Neuronal stem cell (in vitro differentiated cells): Measurements from ENCODE around the gene AVEN.

ENCODE experiments used
- DNase-seq: peaks from one replicate; pipeline ENCODE4 v3.0.0-alpha.2; 2013; ENCODE audit warnings: low spot score
- H2AFZ ChIP-seq: one replicate; pipeline ENCODE4 v1.6.1; 2013; ENCODE audit warnings: mild to moderate bottlenecking, low read length, inconsistent platforms
- H2AK5ac ChIP-seq: 2 replicates; pipeline ENCODE4 v1.6.1; 2013; ENCODE audit warnings: low read depth, mild to moderate bottlenecking, inconsistent platforms, low read length, moderate library complexity, mixed read lengths
- H2BK120ac ChIP-seq: 2 replicates; pipeline ENCODE4 v1.6.1; 2013; ENCODE audit warnings: low read depth, mild to moderate bottlenecking, inconsistent platforms, low read length, moderate library complexity, mixed read lengths
- H2BK12ac ChIP-seq: one replicate; pipeline ENCODE4 v1.6.1; 2013; ENCODE audit warnings: low read length, inconsistent platforms
- H2BK15ac ChIP-seq: 2 replicates; pipeline ENCODE4 v1.6.1; 2013; ENCODE audit warnings: mild to moderate bottlenecking, low read length, inconsistent platforms, mixed read lengths
- H2BK5ac ChIP-seq: one replicate; pipeline ENCODE4 v1.6.1; 2013; ENCODE audit warnings: inconsistent platforms, mild to moderate bottlenecking, low read length, moderate library complexity
- H3K14ac ChIP-seq: one replicate; pipeline ENCODE4 v1.6.1; 2013; ENCODE audit warnings: low read length, inconsistent platforms
- H3K18ac ChIP-seq: 2 replicates; pipeline ENCODE4 v1.6.1; 2013; ENCODE audit warnings: low read length, inconsistent platforms
- H3K23ac ChIP-seq: 2 replicates; pipeline ENCODE4 v1.6.1; 2013; ENCODE audit warnings: low read depth, mild to moderate bottlenecking, mixed read lengths, low read length, inconsistent platforms; ENCODE audit not compliant: poor library complexity
- H3K27ac ChIP-seq: replicated peaks from 3 replicates; pipeline ENCODE4 v1.5.1; 2013; ENCODE audit warnings: low read length, inconsistent platforms
- H3K27me3 ChIP-seq, 3 experiments: 2 replicates each; pipeline ENCODE4 v1.6.1; 2013; ENCODE audit warnings: low read length in 3 of 3, mild to moderate bottlenecking in 2 of 3, inconsistent platforms in 1 of 3, low read depth in 1 of 3, mixed read lengths in 1 of 3, moderate library complexity in 1 of 3; ENCODE audit not compliant: control insufficient read depth in 3 of 3, insufficient read depth in 3 of 3
- H3K36me3 ChIP-seq, 2 donors: replicated peaks in 1 of 2; 2 replicates each; pipeline ENCODE4 v1.6.1; 2013; ENCODE audit warnings: low read length in 2 of 2; ENCODE audit not compliant: control insufficient read depth in 2 of 2, insufficient read depth in 2 of 2
- H3K4ac ChIP-seq: 2 replicates; pipeline ENCODE4 v1.6.1; 2013; ENCODE audit warnings: inconsistent platforms, mild to moderate bottlenecking, low read length, moderate library complexity
- H3K4me1 ChIP-seq, 2 donors: 1 replicate in 1 of 2; 2 replicates in 1 of 2; pipeline ENCODE4 v1.6.1; 2013; ENCODE audit warnings: low read length in 2 of 2, low read depth in 1 of 2; ENCODE audit not compliant: control insufficient read depth in 2 of 2, insufficient read depth in 1 of 2
- H3K4me2 ChIP-seq: one replicate; pipeline ENCODE4 v1.6.1; 2013; ENCODE audit warnings: mild to moderate bottlenecking, low read length, inconsistent platforms; ENCODE audit not compliant: insufficient read depth, poor library complexity, severe bottlenecking
- H3K4me3 ChIP-seq, 2 donors: 2 replicates each; pipeline ENCODE4 v1.5.1; 2013; ENCODE audit warnings: low read length in 2 of 2, mild to moderate bottlenecking in 2 of 2, inconsistent platforms in 1 of 2, moderate library complexity in 1 of 2
- H3K79me1 ChIP-seq: one replicate; pipeline ENCODE4 v1.6.1; 2013; ENCODE audit warnings: low read depth, mild to moderate bottlenecking, inconsistent platforms, low read length, moderate library complexity
- H3K9ac ChIP-seq: one replicate; pipeline ENCODE4 v1.6.1; 2013; ENCODE audit warnings: mild to moderate bottlenecking, low read depth, low read length, inconsistent platforms; ENCODE audit not compliant: poor library complexity
- H3K9me3 ChIP-seq, 2 donors: replicated peaks in 1 of 2; 2 replicates each; pipeline versions ENCODE3 to v1.6.1; 2013; ENCODE audit warnings: low read length in 2 of 2, mild to moderate bottlenecking in 2 of 2, inconsistent platforms in 1 of 2, low read depth in 1 of 2, mixed read lengths in 1 of 2, moderate library complexity in 1 of 2; ENCODE audit not compliant: control insufficient read depth in 2 of 2, insufficient read depth in 1 of 2
- H4K8ac ChIP-seq: one replicate; pipeline ENCODE4 v1.6.1; 2013; ENCODE audit warnings: low read depth, mild to moderate bottlenecking, inconsistent platforms, low read length, moderate library complexity
- H4K91ac ChIP-seq: one replicate; pipeline ENCODE4 v1.6.1; 2013; ENCODE audit warnings: low read length, low read depth, mild to moderate bottlenecking, inconsistent platforms; ENCODE audit not compliant: poor library complexity
- WGBS, 2 donors: extraction: QIAGEN DNeasy Blood & Tissue Kit; methylation state at CpG; one replicate each; pipeline ENCODE4 v1.1.7; 2013; ENCODE audit warnings: missing lambda C conversion rate in 2 of 2, mixed read lengths in 1 of 2; ENCODE audit not compliant: insufficient read length in 2 of 2, insufficient replicate concordance in 1 of 2; ENCODE audit errors: extremely low coverage in 2 of 2; 5-methylcytosine and 5-hydroxymethylcytosine counted together

The AVEN gene

GRCh38 chr15:34049112-34049511 lies 10.1 kb upstream of the AVEN start:
- Histone ChIP-seq H3K79me1 (no peaks in the 10 kb centered on the region), H3K14ac (no peak overlapping the region), H3K18ac (no peak overlapping the region), H3K4me3 (no peak overlapping the region), H3K4ac (no peak overlapping the region), H3K9ac (no peak overlapping the region), H3K4me1 (no peaks in the 10 kb centered on the region), H2BK5ac (no peak overlapping the region), H2BK12ac (no peak overlapping the region), H2BK15ac (no peak overlapping the region), H2AFZ (no peak overlapping the region), H3K27ac (no peak overlapping the region), H4K8ac (no peak overlapping the region), H3K4me2 (no peak overlapping the region), H3K36me3 (no peaks in the 10 kb centered on the region), H2AK5ac (no peak overlapping the region), H2BK120ac (no peak overlapping the region), H3K23ac (no peak overlapping the region), H3K27me3 (no peaks in the 10 kb centered on the region), H4K91ac (no peak overlapping the region), H3K9me3 (no peaks in the 10 kb centered on the region)
- no peak for DNase-seq
- no CpG with 5 or more reads among the region's 2 CpGs for WGBS, 2 donors

DNA sequence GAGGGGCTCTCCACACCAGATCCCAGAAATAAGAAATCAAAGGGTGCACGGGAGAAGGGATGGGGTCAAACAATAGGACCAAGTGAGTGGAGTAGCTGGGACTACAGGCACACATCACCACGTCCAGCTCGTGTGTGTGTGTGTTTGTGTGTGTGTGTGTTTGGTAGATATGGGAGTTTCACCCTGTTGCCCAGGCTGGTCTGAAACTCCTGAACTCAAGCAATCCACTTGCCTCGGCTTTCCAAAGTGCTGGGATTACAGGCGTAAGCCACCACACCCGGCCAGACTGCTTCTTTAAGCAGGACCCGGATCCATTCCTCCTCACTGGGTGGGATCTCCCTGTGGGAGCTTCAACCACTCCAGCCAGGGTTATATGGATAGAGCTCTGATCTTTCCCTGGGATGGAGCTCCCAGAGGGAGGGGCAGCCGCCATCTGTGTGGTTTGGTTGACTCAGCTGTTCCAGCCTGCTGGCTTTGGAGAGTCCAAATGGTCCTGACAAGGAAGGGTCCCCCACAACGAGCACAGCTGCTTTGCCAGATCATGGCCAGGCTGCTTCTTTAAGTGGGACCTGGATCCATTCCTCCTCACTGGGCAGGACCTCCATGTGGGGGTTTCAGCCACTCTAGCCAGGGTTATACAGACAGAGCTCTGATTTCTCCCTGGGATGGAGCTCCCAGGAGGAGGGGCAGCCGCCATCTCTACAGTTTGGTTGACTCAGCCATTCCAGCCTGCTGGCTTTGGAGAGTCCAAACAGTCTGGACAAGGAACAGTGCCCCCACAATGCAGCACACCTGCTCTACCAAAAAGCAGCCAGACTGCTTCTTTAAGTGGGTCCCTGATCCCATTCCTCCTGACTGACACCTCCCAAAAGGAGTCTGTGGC lies 9.1 kb upstream of the AVEN start:
- no peak overlapping the region for H2BK12ac ChIP-seq
- H3K4me2 ChIP-seq = no peak overlapping the region
- H4K91ac ChIP-seq = no peak overlapping the region
- DNase-seq = no peak
- H3K9ac ChIP-seq = no peak overlapping the region
- H3K18ac ChIP-seq = no peak overlapping the region
- H3K27me3 ChIP-seq = no peaks in the 10 kb centered on the region
- H3K4me3 ChIP-seq = no peak overlapping the region
- no peaks in the 10 kb centered on the region for H3K9me3 ChIP-seq
- H2AFZ ChIP-seq = peak overlapping the region; percentile 45
- no peak overlapping the region for H3K4ac ChIP-seq
- H3K14ac ChIP-seq = no peak overlapping the region
- no peak overlapping the region for H2BK15ac ChIP-seq
- no peak overlapping the region for H2BK5ac ChIP-seq
- H2AK5ac ChIP-seq = no peak overlapping the region
- H3K23ac ChIP-seq = no peak overlapping the region
- H3K36me3 ChIP-seq = no peaks in the 10 kb centered on the region
- H4K8ac ChIP-seq = no peak overlapping the region
- no peak overlapping the region for H3K27ac ChIP-seq
- no peaks in the 10 kb centered on the region for H3K4me1 ChIP-seq
- no peak overlapping the region for H2BK120ac ChIP-seq
- H3K79me1 ChIP-seq = no peaks in the 10 kb centered on the region
- WGBS, 2 donors = no CpG with 5 or more reads among the region's 10 CpGs

DNA sequence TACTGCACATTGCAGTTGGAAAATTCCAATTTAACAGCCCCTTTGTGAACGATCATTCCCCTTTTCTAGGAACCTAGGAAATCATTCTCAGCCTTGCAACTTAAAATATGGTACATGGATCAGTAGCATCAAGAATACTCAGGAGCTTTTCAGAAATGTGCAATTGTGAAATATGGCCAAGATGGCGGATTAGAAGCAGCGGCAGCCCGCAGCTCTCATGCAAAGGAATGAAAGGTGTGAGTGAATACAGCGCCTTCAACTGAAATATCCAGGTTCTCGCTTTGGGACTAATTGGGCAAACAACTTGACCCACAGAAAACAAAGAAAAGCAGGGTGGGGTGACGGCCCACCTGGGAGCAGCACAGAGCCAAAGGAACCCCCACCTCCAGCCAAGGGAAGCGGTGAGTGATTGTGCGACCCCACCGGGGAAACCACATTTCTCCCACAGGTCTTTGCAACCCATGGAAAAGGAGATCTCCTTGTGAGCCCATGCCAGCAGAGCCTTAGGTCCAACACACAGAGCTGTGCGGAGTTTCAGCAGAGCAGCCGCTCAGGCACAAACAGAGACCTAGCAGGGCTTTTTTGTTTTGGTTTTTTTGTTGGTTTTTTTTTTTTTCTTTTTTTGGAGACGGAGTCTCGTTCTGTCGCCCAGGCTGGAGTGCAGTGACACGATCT lies 7.6 kb upstream of the AVEN start:
- Histone ChIP-seq H3K4me2 (no peak overlapping the region), H2BK15ac (no peak overlapping the region), H2AFZ (no peak overlapping the region), H2BK12ac (no peak overlapping the region), H3K23ac (no peak overlapping the region), H2BK5ac (no peak overlapping the region), H3K14ac (no peak overlapping the region), H3K36me3 (no peaks in the 10 kb centered on the region), H3K9ac (no peak overlapping the region), H4K8ac (no peak overlapping the region), H3K9me3 (no peaks in the 10 kb centered on the region), H3K4ac (no peak overlapping the region), H2BK120ac (no peak overlapping the region), H2AK5ac (no peak overlapping the region), H3K4me3 (no peak overlapping the region), H3K79me1 (no peaks in the 10 kb centered on the region), H3K18ac (no peak overlapping the region), H3K27ac (no peak overlapping the region), H3K27me3 (no peaks in the 10 kb centered on the region), H3K4me1 (no peaks in the 10 kb centered on the region), H4K91ac (no peak overlapping the region)
- no peak for DNase-seq
- WGBS, 2 donors = no CpG with 5 or more reads among the region's 16 CpGs

DNA sequence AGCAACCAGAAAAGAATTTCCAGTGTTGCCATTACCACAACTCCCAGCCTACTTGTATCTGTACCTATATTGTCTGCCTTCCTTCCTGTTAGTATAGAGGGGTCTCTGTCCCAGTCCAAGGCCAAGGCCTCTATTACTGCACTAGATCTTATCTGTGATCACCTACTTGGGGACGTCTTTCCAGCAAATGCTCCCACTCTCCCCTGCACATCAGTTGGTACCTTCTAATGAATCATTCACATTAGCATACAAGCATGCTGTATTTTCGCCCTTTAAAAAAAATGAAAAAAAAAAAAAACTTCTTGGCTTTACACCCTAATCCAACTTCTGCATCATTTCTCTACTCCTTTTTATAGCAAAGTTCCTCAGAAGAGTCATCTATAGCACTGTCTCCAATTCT lies 4.8 kb upstream of the AVEN start:
- WGBS, 2 donors = no CpG with 5 or more reads among the region's 2 CpGs
- Histone ChIP-seq H2BK120ac (no peak overlapping the region), H2AFZ (no peak overlapping the region)

More for the DNA sequence above, 4.8 kb upstream of the AVEN start:
- H3K27ac ChIP-seq = no peak overlapping the region
- no peak overlapping the region for H3K18ac ChIP-seq
- H4K91ac ChIP-seq = no peak overlapping the region
- no peaks in the 10 kb centered on the region for H3K36me3 ChIP-seq
- H3K4me3 ChIP-seq = no peak overlapping the region
- H4K8ac ChIP-seq = no peak overlapping the region
- H3K14ac ChIP-seq = no peak overlapping the region
- no peak overlapping the region for H3K4ac ChIP-seq
- no peak overlapping the region for H2BK12ac ChIP-seq
- H3K4me1 ChIP-seq = peaks cover 0 to 4% of the 10 kb centered on the region in 2 donors
- H3K4me2 ChIP-seq = no peak overlapping the region
- no peak for DNase-seq
- no peak overlapping the region for H2AK5ac ChIP-seq
- no peaks in the 10 kb centered on the region for H3K27me3 ChIP-seq
- no peaks in the 10 kb centered on the region for H3K79me1 ChIP-seq
- no peaks in the 10 kb centered on the region for H3K9me3 ChIP-seq
- no peak overlapping the region for H2BK5ac ChIP-seq
- H3K23ac ChIP-seq = no peak overlapping the region
- H2BK15ac ChIP-seq = no peak overlapping the region
- no peak overlapping the region for H3K9ac ChIP-seq
